ENCODE results near the gene FILIP1. TPM values are rescaled to one million over a fixed set of nuclear protein-coding genes. Genes with fewer than 3 reads are reported as not detected.

FILIP1 gene
- total and polyA plus RNA-seq, 2 of the 8 experiments (the other 6 are each of a cell fraction or from before 2014, with no cell fraction given) = 2.4 to 5.7 TPM

DNA sequence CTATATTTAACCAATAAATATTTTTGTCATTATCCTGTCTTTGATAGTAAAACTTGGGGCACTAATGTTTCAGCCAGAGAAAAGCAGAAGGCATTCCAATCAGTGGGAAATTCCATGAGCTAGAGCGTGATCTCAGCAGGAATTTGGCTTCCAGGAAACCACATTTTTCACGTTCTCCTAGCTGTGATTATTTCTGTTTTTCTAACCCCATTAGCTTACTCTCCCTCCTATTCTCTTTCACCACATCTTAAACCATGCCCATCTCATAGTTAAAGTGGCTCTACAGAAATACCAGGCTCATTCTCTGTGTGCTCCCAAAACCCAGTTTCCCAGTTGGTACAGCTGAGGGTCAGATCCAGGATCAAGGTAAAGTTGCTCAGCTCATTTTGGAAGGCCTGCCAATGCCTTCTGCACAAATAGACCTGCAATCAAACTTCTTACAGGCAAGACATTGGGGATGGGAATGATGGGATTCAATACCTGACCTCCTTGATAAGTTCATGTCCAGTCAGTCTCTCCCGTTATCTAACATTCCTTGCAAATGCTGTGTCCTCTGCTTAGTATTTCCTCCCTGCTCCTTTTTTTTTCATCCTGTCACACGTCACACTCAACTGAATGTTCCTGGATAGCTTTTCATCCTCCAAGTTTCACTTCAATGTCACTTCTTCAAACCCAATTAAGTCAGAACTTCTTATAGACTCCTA lies 175.9 kb downstream of the FILIP1 start:
- no peak overlapping the region for H4K91ac ChIP-seq (replicated peaks; ENCODE audit: insufficient read length, low read length)
- no peak overlapping the region for H3K18ac ChIP-seq (ENCODE audit: extremely low read depth, low read length)
- CTCF ChIA-PET (ENCODE audit: partially characterized antibody) = interaction anchor here (0.9 to 1.8 kb wide), 8 partner anchors 9 to 51 kb away, joined by 3 to 6 read pairs (median 3); no protein-coding TSS in a partner anchor
- H3K4me1 ChIP-seq (replicated peaks in 1 of 4; ENCODE audit: control insufficient read depth in 3 of 4, insufficient read depth in 4 of 4, low read length in 3 of 4) = peaks cover 0 to 4% (median 1%) of the 10 kb centered on the region in 4 experiments; a peak in 3 of 7 replicates
- H2BK15ac ChIP-seq (ENCODE audit: low read length) = no peak overlapping the region
- no peak overlapping the region for H3K27ac ChIP-seq (ENCODE audit: low read depth, low read length)
- TF ChIP-seq CHD2 (IDR thresholded peaks at IDR 0.05; ENCODE audit: low read length) = no peak
- no peak for TF ChIP-seq TAF1 (IDR thresholded peaks at IDR 0.05; ENCODE audit: low read depth, low read length)
- peak; percentile 62; the same call in 1 of the 2 replicates for TF ChIP-seq TEAD4 (IDR thresholded peaks at IDR 0.05; ENCODE audit: low read depth, low read length)
- TF ChIP-seq SP1 (IDR thresholded peaks at IDR 0.05; ENCODE audit: low read depth, low read length) = 0 out of 2 replicates have a peak, but pooled peaks have one; percentile 27
- no peaks in the 10 kb centered on the region for H3K9me3 ChIP-seq (ENCODE audit: insufficient read depth in 2 of 2, low read depth in 1 of 2, low read length in 1 of 2)
- H3K56ac ChIP-seq (replicated peaks; ENCODE audit: insufficient read length, low read depth, low read length) = no peak overlapping the region
- no peaks in the 10 kb centered on the region for H3K27me3 ChIP-seq (replicated peaks in 1 of 4; ENCODE audit: control insufficient read depth in 3 of 4, extremely low read depth in 1 of 4, insufficient read depth in 3 of 4, low read length in 3 of 4)
- peaks cover 0 to 7% (median 0%) of the 10 kb centered on the region in 4 experiments; a peak in 2 of 8 replicates for H3K36me3 ChIP-seq (ENCODE audit: control insufficient read depth in 2 of 4, insufficient read depth in 4 of 4, low read length in 3 of 4)
- no peak overlapping the region for H4K8ac ChIP-seq (ENCODE audit: extremely low read depth, insufficient read depth, low read length)
- H2AFZ ChIP-seq (ENCODE audit: low read length) = peak overlapping the region; percentile 38; the same call in 1 of the 2 replicates
- DNase-seq (ENCODE audit: low read depth in 1 of 2, low spot score in 2 of 2) (no peak), FAIRE-seq (no peak)
- no peak overlapping the region for H3K4me3 ChIP-seq (ENCODE audit: extremely low read depth in 1 of 4, insufficient read depth in 2 of 4, low read depth in 3 of 4, low read length in 4 of 4)
- POLR2A ChIA-PET (ENCODE audit: partially characterized antibody) = interaction anchor here (0.9 to 1.8 kb wide), 3 partner anchors 11 to 20 kb away, joined by 3 to 7 read pairs (median 4); no protein-coding TSS in a partner anchor
- H3K14ac ChIP-seq (ENCODE audit: insufficient read length) = no peak overlapping the region
- H2BK5ac ChIP-seq (ENCODE audit: low read depth, low read length) = no peak overlapping the region
- no peak overlapping the region for H3K9ac ChIP-seq (replicated peaks in 1 of 4; ENCODE audit: extremely low read depth in 1 of 4, low read depth in 3 of 4, low read length in 3 of 4)
- no peaks in the 10 kb centered on the region for H3K79me2 ChIP-seq (ENCODE audit: control insufficient read depth in 1 of 2, insufficient read depth in 2 of 2, low read length in 2 of 2)
- H2AK5ac ChIP-seq (ENCODE audit: low read depth, low read length) = no peak overlapping the region; the same call in 1 of the 2 replicates
- H3K23me2 ChIP-seq (ENCODE audit: low read depth, low read length) = no peaks in the 10 kb centered on the region
- no peak overlapping the region for H2BK120ac ChIP-seq (replicated peaks; ENCODE audit: low read depth, low read length)
- H3K4me2 ChIP-seq (ENCODE audit: insufficient read depth in 1 of 2, low read depth in 2 of 2, low read length in 2 of 2) = peak overlapping the region in 1 of 2 experiments; percentile 17; a peak in 1 of 4 replicates
- no peaks in the 10 kb centered on the region for H4K20me1 ChIP-seq (replicated peaks in 1 of 2; ENCODE audit: control insufficient read depth in 1 of 2, insufficient read depth in 2 of 2, low read length in 2 of 2)
- WGBS, 2 experiments (ENCODE audit: extremely low coverage in 1 of 2, insufficient coverage in 1 of 2, insufficient read length in 1 of 2, insufficient replicate concordance in 2 of 2, low coverage in 1 of 2, low lambda C conversion rate in 2 of 2, missing lambda C conversion rate in 1 of 2) = 62% methylated on average over 4 of the region's 4 CpGs; no CpG with 5 or more reads in 1 of the 2 experiments
- H3K4ac ChIP-seq (replicated peaks; ENCODE audit: insufficient read length, low read depth, low read length) = no peak overlapping the region
- H2BK20ac ChIP-seq (ENCODE audit: low read length) = no peak overlapping the region
- no peaks in the 10 kb centered on the region for H3K79me1 ChIP-seq (ENCODE audit: low read depth, low read length)
- H3K23ac ChIP-seq (ENCODE audit: insufficient read length) = no peak overlapping the region
- H4K5ac ChIP-seq (ENCODE audit: insufficient read length, low read depth, low read length) = peak overlapping the region; percentile 26
- 0 out of 2 replicates have a peak overlapping the region, but pooled peaks have one; percentile 56 for H2BK12ac ChIP-seq (ENCODE audit: low read depth, low read length)

All from H1 (cell line).